Measurements from ENCODE around the gene NEK6. TPM values are rescaled to one million over a fixed set of nuclear protein-coding genes. Genes with fewer than 3 reads are reported as not detected.
A peak's percentile ranks its signal among the peaks of the same experiment; 100 is the strongest.

The NEK6 gene
- total and polyA plus RNA-seq, 5 donors from 2014 or later: 3.5 to 17.0 (median 3.7) TPM

- Mint-ChIP-seq H3K27ac (peak overlapping the region; percentile 31 to 65 (median 48)), H3K4me1 (peaks cover 18 to 66% (median 41%) of the 10 kb centered on the region in 4 donors)
- peaks cover 11% of the 10 kb centered on the region for H3K4me1 ChIP-seq (ENCODE audit: control insufficient read depth, insufficient read depth, low read length, poor library complexity, severe bottlenecking)
These were observed 136.8 kb downstream of the NEK6 start for GRCh38 chr9:124394596-124394995.

GRCh38 chr9:124395826-124396225 is 138.1 kb downstream of the NEK6 start:
- H3K36me3 Mint-ChIP-seq: peaks cover 11% of the 10 kb centered on the region
- H3K4me1 Mint-ChIP-seq: peaks cover 12 to 63% (median 34%) of the 10 kb centered on the region in 4 donors
- no peaks in the 10 kb centered on the region for H3K9me3 Mint-ChIP-seq
- Histone ChIP-seq H3K27me3 (ENCODE audit: control insufficient read depth, insufficient read depth, low read length) (no peaks in the 10 kb centered on the region), H3K9me3 (ENCODE audit: control insufficient read depth in 2 of 2, low read length in 2 of 2) (no peaks in the 10 kb centered on the region), H3K27ac (ENCODE audit: insufficient read depth, low read length, poor library complexity, severe bottlenecking) (no peak overlapping the region), H3K36me3 (ENCODE audit: control insufficient read depth, insufficient read depth, low read length) (peaks cover 35% of the 10 kb centered on the region), H3K4me1 (ENCODE audit: control insufficient read depth, insufficient read depth, low read length, poor library complexity, severe bottlenecking) (peaks cover 11% of the 10 kb centered on the region), H3K4me3 (ENCODE audit: low read depth, low read length) (no peak overlapping the region)
- ATAC-seq (ENCODE audit: low read depth in 2 of 2) (no peak), DNase-seq (no peak)
- peak overlapping the region in 1 of 3 donors; percentile 65 for H3K27ac Mint-ChIP-seq
- no peaks in the 10 kb centered on the region for H3K27me3 Mint-ChIP-seq
- H3K4me3 Mint-ChIP-seq: no peak overlapping the region

More at GRCh38 chr9:124394596-124394995, 136.8 kb downstream of the NEK6 start:
- H3K36me3 Mint-ChIP-seq: peaks cover 9% of the 10 kb centered on the region
- no peak overlapping the region for H3K27ac ChIP-seq (ENCODE audit: insufficient read depth, low read length, poor library complexity, severe bottlenecking)
- ATAC-seq (ENCODE audit: low read depth in 2 of 2): no peak
- no peaks in the 10 kb centered on the region for H3K9me3 ChIP-seq (ENCODE audit: control insufficient read depth in 2 of 2, low read length in 2 of 2)
- H3K9me3 Mint-ChIP-seq: no peaks in the 10 kb centered on the region
- H3K27me3 ChIP-seq (ENCODE audit: control insufficient read depth, insufficient read depth, low read length): no peaks in the 10 kb centered on the region
- peak in 2 of 3 donors; percentile 8 to 25 for DNase-seq
- no peak overlapping the region for H3K4me3 ChIP-seq (ENCODE audit: low read depth, low read length)
- H3K4me3 Mint-ChIP-seq: no peak overlapping the region
- H3K36me3 ChIP-seq (ENCODE audit: control insufficient read depth, insufficient read depth, low read length): peaks cover 27% of the 10 kb centered on the region
- H3K27me3 Mint-ChIP-seq: no peaks in the 10 kb centered on the region

- ATAC-seq (ENCODE audit: low read depth in 2 of 2) (no peak), DNase-seq (no peak)
- Mint-ChIP-seq H3K4me1 (peaks cover 18 to 53% (median 32%) of the 10 kb centered on the region in 4 donors), H3K4me3 (no peak overlapping the region), H3K27ac (peak overlapping the region in 1 of 3 donors; percentile 76), H3K9me3 (no peaks in the 10 kb centered on the region), H3K36me3 (peaks cover 23% of the 10 kb centered on the region), H3K27me3 (no peaks in the 10 kb centered on the region)
- Histone ChIP-seq H3K36me3 (ENCODE audit: control insufficient read depth, insufficient read depth, low read length) (peaks cover 53% of the 10 kb centered on the region), H3K27me3 (ENCODE audit: control insufficient read depth, insufficient read depth, low read length) (no peaks in the 10 kb centered on the region), H3K4me1 (ENCODE audit: control insufficient read depth, insufficient read depth, low read length, poor library complexity, severe bottlenecking) (peaks cover 11% of the 10 kb centered on the region), H3K27ac (ENCODE audit: insufficient read depth, low read length, poor library complexity, severe bottlenecking) (no peak overlapping the region), H3K4me3 (ENCODE audit: low read depth, low read length) (no peak overlapping the region), H3K9me3 (ENCODE audit: control insufficient read depth in 2 of 2, low read length in 2 of 2) (no peaks in the 10 kb centered on the region)
These were observed 140.6 kb downstream of the NEK6 start for GRCh38 chr9:124398191-124398935.

- no peaks in the 10 kb centered on the region for H3K9me3 ChIP-seq (ENCODE audit: control insufficient read depth in 2 of 2, low read length in 2 of 2)
- H3K4me1 ChIP-seq (ENCODE audit: control insufficient read depth, insufficient read depth, low read length, poor library complexity, severe bottlenecking): peaks cover 5% of the 10 kb centered on the region
- DNase-seq (no peak), ATAC-seq (ENCODE audit: low read depth in 2 of 2) (no peak)
- peaks cover 18 to 49% (median 30%) of the 10 kb centered on the region in 4 donors for H3K4me1 Mint-ChIP-seq
- H3K36me3 ChIP-seq (ENCODE audit: control insufficient read depth, insufficient read depth, low read length): peaks cover 60% of the 10 kb centered on the region
- H3K4me3 ChIP-seq (ENCODE audit: low read depth, low read length): no peak overlapping the region
- H3K27me3 ChIP-seq (ENCODE audit: control insufficient read depth, insufficient read depth, low read length): no peaks in the 10 kb centered on the region
- H3K4me3 Mint-ChIP-seq: no peak overlapping the region
- peaks cover 33% of the 10 kb centered on the region for H3K36me3 Mint-ChIP-seq
- no peaks in the 10 kb centered on the region for H3K27me3 Mint-ChIP-seq
- H3K9me3 Mint-ChIP-seq: no peaks in the 10 kb centered on the region
- no peak overlapping the region for H3K27ac Mint-ChIP-seq
- H3K27ac ChIP-seq (ENCODE audit: insufficient read depth, low read length, poor library complexity, severe bottlenecking): no peak overlapping the region
These were observed 141.7 kb downstream of the NEK6 start for GRCh38 chr9:124399323-124399967.

- H3K9me3 Mint-ChIP-seq: no peaks in the 10 kb centered on the region
- H3K4me3 Mint-ChIP-seq: no peak overlapping the region
- Histone ChIP-seq H3K27ac (ENCODE audit: insufficient read depth, low read length, poor library complexity, severe bottlenecking) (no peak overlapping the region), H3K4me1 (ENCODE audit: control insufficient read depth, insufficient read depth, low read length, poor library complexity, severe bottlenecking) (no peaks in the 10 kb centered on the region), H3K36me3 (ENCODE audit: control insufficient read depth, insufficient read depth, low read length) (peaks cover 66% of the 10 kb centered on the region), H3K27me3 (ENCODE audit: control insufficient read depth, insufficient read depth, low read length) (no peaks in the 10 kb centered on the region), H3K9me3 (ENCODE audit: control insufficient read depth in 2 of 2, low read length in 2 of 2) (no peaks in the 10 kb centered on the region), H3K4me3 (ENCODE audit: low read depth, low read length) (no peak overlapping the region)
- peaks cover 32% of the 10 kb centered on the region for H3K36me3 Mint-ChIP-seq
- H3K27me3 Mint-ChIP-seq: no peaks in the 10 kb centered on the region
- ATAC-seq (ENCODE audit: low read depth in 2 of 2) (no peak), DNase-seq (no peak)
- H3K4me1 Mint-ChIP-seq: peaks cover 18 to 45% (median 25%) of the 10 kb centered on the region in 4 donors
- H3K27ac Mint-ChIP-seq: peak overlapping the region in 1 of 3 donors; percentile 79
These were observed 142.5 kb downstream of the NEK6 start for GRCh38 chr9:124399968-124400940.

Other genes starting within 250 kb of the NEK6 start
- gene LHX2, start 246.2 kb upstream of the NEK6 start, total RNA-seq: not detected
- not detected for gene LHX2, start 246.2 kb upstream of the NEK6 start, polyA plus RNA-seq
- 84.2 TPM for gene PSMB7, start 157.5 kb downstream of the NEK6 start, total RNA-seq
- 100 to 1,000 TPM; 181 to 225 (median 198) TPM for gene PSMB7, start 157.5 kb downstream of the NEK6 start, polyA plus RNA-seq
- gene ADGRD2, start 192.5 kb downstream of the NEK6 start, total RNA-seq: not detected
- gene ADGRD2, start 192.5 kb downstream of the NEK6 start, polyA plus RNA-seq: not detected
- gene NR5A1, start 249.4 kb downstream of the NEK6 start, total RNA-seq: not detected
- not detected for gene NR5A1, start 249.4 kb downstream of the NEK6 start, polyA plus RNA-seq